Mucosa of descending colon (tissue), 3 donors: ENCODE results near the gene TCERG1L. TPM values are rescaled to one million over a fixed set of nuclear protein-coding genes. Genes with fewer than 3 reads are reported as not detected.
"Not testable (repeated sequence)": the region's sequence is repeated elsewhere in the genome, so short reads cannot be mapped to it uniquely, and the experiment has no call there.

Experiments used
- ATAC-seq: fragments of 200-7000 bp; cut with Tn5 transposase; one replicate; pipeline ENCODE4 v1.9.1; 2020; ENCODE audit warnings: mild to moderate bottlenecking, moderate library complexity
- DNase-seq, 3 donors: peaks; one replicate each; pipeline ENCODE4 v3.0.0-alpha.2; 2020
- H3K36me3 ChIP-seq: fragments of 200-600 bp; one replicate; pipeline ENCODE4 v1.8.0; 2021; ENCODE audit warnings: low read depth, mild to moderate bottlenecking
- H3K4me1 ChIP-seq: fragments of 200-600 bp; one replicate; pipeline ENCODE4 v1.8.0; 2021; ENCODE audit warnings: low read depth, mild to moderate bottlenecking
- H3K4me3 ChIP-seq: fragments of 200-600 bp; one replicate; pipeline ENCODE4 v1.8.0; 2021; ENCODE audit warnings: mild to moderate bottlenecking
- H3K9me3 ChIP-seq: fragments of 200-600 bp; one replicate; pipeline ENCODE4 v1.8.0; 2021; ENCODE audit warnings: mild to moderate bottlenecking
- intact Hi-C, 2 donors: fragments of 100-400 bp; cut with DNase I in 1 of 2; cut with micrococcal nuclease in 1 of 2; formaldehyde crosslinking; loops; one replicate each; pipeline versions ENCODE4 v1.11.0 to v1.11.1; 2022; cut with DNase I, micrococcal nuclease
- total RNA-seq, 3 donors: library from RNA; stranded (reverse); fragmentation: NEBNext Ultra II Directional in 2 of 3; extraction: Animal tissue kit (Norgen Biotek cat#: 25700) in 2 of 3; gene quantifications; one replicate each; pipeline versions ENCODE4 v1.2.1 to v1.2.4, GENCODE V29; 2021 to 2023
- TF ChIP-seq, protein P1 (sequence below): fragments of 200-600 bp; IDR thresholded peaks from one replicate; pipeline ENCODE4 v1.8.0; 2022; ENCODE audit warnings: antibody characterized with exemption, mild to moderate bottlenecking
- donor health status: DM: no; HTN: no; CAD: no; lungs with moderate emphysema.
- donor health status: DM: no; HTN: no; CAD: no.
- donor health status: DM: no; HTN: yes; CAD: no.

Gene TCERG1L
- total RNA-seq, 3 donors from 2014 or later = not detected

DNA sequence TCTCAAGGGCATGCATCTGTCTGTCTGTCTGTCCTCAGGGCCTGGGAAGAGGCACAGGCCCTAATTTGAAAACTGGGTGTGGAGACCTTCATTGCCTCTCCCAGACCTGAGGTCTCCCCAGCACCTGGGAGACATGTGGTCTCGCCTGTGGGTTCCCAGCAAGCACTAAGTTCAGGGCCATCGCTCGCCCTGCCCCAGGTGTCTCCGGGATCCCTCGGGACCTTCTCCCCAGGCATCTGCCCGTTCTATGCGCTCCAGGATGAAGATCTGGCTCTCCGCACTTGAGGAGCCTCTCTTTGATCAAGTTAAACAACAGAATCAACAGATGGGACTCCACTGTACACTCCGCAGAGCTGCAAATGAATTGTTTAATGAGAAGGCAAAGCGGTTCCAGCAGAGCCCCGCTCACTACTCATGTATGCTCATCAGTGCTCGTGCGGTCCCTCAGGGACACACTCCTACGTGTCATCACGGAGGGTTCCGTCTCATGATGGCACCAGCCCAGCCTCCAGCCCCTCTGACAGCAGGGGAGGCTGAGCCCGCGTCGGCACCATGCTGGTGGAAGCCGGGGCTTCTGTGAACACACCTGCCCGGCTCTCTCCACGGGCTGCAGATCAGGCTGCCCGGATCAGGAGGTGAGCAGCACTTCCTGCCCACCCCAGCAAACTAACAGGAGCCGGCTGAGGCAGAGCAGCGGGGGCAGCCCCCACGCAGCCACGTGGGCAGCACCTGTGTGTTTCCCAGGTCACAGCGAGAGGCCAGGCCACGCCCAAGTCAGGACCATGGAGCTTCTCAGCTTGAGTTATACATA lies 132.8 kb downstream of the TCERG1L start:
- intact Hi-C loops = no loop called here
- Histone ChIP-seq H3K4me3 (no peak overlapping the region), H3K4me1 (no peaks in the 10 kb centered on the region), H3K36me3 (no peaks in the 10 kb centered on the region), H3K9me3 (peaks cover 48% of the 10 kb centered on the region)
- TF ChIP-seq, protein P1, sequence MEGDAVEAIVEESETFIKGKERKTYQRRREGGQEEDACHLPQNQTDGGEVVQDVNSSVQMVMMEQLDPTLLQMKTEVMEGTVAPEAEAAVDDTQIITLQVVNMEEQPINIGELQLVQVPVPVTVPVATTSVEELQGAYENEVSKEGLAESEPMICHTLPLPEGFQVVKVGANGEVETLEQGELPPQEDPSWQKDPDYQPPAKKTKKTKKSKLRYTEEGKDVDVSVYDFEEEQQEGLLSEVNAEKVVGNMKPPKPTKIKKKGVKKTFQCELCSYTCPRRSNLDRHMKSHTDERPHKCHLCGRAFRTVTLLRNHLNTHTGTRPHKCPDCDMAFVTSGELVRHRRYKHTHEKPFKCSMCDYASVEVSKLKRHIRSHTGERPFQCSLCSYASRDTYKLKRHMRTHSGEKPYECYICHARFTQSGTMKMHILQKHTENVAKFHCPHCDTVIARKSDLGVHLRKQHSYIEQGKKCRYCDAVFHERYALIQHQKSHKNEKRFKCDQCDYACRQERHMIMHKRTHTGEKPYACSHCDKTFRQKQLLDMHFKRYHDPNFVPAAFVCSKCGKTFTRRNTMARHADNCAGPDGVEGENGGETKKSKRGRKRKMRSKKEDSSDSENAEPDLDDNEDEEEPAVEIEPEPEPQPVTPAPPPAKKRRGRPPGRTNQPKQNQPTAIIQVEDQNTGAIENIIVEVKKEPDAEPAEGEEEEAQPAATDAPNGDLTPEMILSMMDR = no peak
- DNase-seq = no peak
- ATAC-seq = no peak

DNA sequence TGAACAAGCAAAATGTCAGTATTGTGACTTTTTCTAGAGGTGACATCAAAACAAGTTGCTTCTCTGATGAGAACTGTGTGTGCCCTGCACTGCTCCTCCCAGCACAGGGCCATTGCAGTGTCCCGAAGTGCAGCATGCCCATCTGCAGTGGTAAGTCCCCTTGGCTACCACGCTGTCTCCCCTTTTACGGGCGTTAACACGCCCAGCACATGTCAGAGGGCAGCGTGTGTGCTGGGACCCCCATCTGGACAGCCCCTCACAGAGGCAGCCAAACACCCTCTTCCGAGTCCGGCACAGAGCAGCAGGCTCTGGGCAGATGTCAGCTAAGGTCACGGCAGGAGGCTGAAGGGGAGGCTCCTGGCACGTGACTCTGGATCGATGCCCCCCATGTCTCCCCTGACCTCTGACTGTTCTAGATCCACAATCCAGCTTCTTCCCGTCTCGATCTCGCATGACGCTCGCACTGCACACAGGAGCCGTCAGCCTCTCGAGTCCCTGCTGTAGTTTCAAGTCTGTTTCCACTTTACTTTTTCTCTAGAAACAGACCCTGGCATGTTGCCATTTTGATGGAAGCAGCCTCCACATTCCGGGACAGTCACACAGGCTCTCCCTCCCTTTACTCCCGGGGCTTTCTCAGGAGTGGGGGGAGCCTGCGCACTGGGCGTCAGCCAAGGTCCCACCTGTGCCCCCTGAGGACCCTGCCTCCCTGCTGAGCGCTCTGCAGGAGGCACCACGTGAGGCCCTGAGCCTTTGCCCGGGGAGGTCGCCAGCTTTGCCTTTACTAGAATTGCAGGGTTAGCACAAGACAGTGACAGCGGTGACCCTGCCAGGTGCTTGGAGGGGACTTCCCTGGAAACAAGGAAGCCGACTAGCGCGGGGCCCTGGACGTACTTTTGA lies 133.8 kb downstream of the TCERG1L start:
- TF ChIP-seq, protein P1 = no peak
- ATAC-seq = no peak
- intact Hi-C loops = no loop called here
- H3K4me3 ChIP-seq = no peak overlapping the region
- H3K4me1 ChIP-seq = no peaks in the 10 kb centered on the region
- H3K36me3 ChIP-seq = no peaks in the 10 kb centered on the region
- no peak for DNase-seq
- H3K9me3 ChIP-seq = peaks cover 51% of the 10 kb centered on the region

GRCh38 chr10:131176907-131177306 lies 134.6 kb downstream of the TCERG1L start:
- TF ChIP-seq, protein P1 = no peak
- DNase-seq = no peak

GRCh38 chr10:131176324-131176723 lies 135.2 kb downstream of the TCERG1L start:
- H3K4me1 ChIP-seq, ATAC-seq, H3K4me3 ChIP-seq, DNase-seq, intact Hi-C loops, H3K36me3 ChIP-seq: not testable (repeated sequence)
- H3K9me3 ChIP-seq = peaks cover 52% of the 10 kb centered on the region

More at GRCh38 chr10:131176907-131177306, 134.6 kb downstream of the TCERG1L start:
- H3K4me1 ChIP-seq = no peaks in the 10 kb centered on the region
- H3K36me3 ChIP-seq = no peaks in the 10 kb centered on the region
- H3K4me3 ChIP-seq = no peak overlapping the region
- ATAC-seq = no peak
- H3K9me3 ChIP-seq = peaks cover 54% of the 10 kb centered on the region
- intact Hi-C loops = no loop called here

- intact Hi-C loops = no loop called here
- TF ChIP-seq, protein P1 = no peak
- ATAC-seq = no peak
- Histone ChIP-seq H3K36me3 (no peaks in the 10 kb centered on the region), H3K4me3 (no peak overlapping the region), H3K9me3 (peaks cover 49% of the 10 kb centered on the region), H3K4me1 (no peaks in the 10 kb centered on the region)
- no peak for DNase-seq
Observed at GRCh38 chr10:131175891-131176290, 135.6 kb downstream of the TCERG1L start.
